MCF 10A (cell line): Measurements from ENCODE around the gene DCBLD1. TPM values are rescaled to one million over a fixed set of nuclear protein-coding genes. Genes with fewer than 3 reads are reported as not detected.

ENCODE experiments used
- BruUV-seq: library from RNA; stranded (reverse); fragments of 400-500 nt; replicated peaks from 2 replicates; lab custom pipeline; 2021; lab: Mats Ljungman, UMichigan
- CTCF ChIA-PET: fragments of 300-600 bp; sonication (Branson Sonifier 250); formaldehyde crosslinking; extraction: SDS; loops from one replicate; lab custom pipeline; 2021; ENCODE audit warnings: antibody characterized with exemption, inconsistent platforms; lab: Yijun Ruan, JAX
- POLR2A ChIA-PET: fragments of 300-600, 350-650 bp; sonication (Branson Sonifier 250); formaldehyde crosslinking; extraction: SDS; loops from one replicate; lab custom pipeline; 2020; ENCODE audit warnings: antibody characterized with exemption, inconsistent platforms; lab: Yijun Ruan, JAX
- DNase-seq: peaks from one replicate; pipeline ENCODE4 v3.0.0-alpha.2; 2018; ENCODE audit not compliant: unreplicated experiment
- H3K27ac Mint-ChIP-seq: one replicate; pipeline ENCODE4 v1.8.0; 2022; ENCODE audit warnings: mild to moderate bottlenecking, low read depth, mixed read lengths; ENCODE audit not compliant: unreplicated experiment
- H3K27me3 Mint-ChIP-seq: one replicate; pipeline ENCODE4 v1.8.0; 2022; ENCODE audit warnings: mixed read lengths; ENCODE audit not compliant: insufficient read depth, unreplicated experiment
- H3K36me3 Mint-ChIP-seq: one replicate; pipeline ENCODE4 v1.8.0; 2022; ENCODE audit warnings: mild to moderate bottlenecking, moderate library complexity, mixed read lengths; ENCODE audit not compliant: insufficient read depth, unreplicated experiment
- H3K4me1 Mint-ChIP-seq: one replicate; pipeline ENCODE4 v1.8.0; 2022; ENCODE audit warnings: mixed read lengths; ENCODE audit not compliant: insufficient read depth, unreplicated experiment
- H3K4me3 Mint-ChIP-seq: one replicate; pipeline ENCODE4 v1.8.0; 2022; ENCODE audit warnings: mild to moderate bottlenecking, moderate library complexity, mixed read lengths; ENCODE audit not compliant: unreplicated experiment
- H3K9me3 Mint-ChIP-seq: one replicate; pipeline ENCODE4 v1.8.0; 2022; ENCODE audit warnings: mixed read lengths; ENCODE audit not compliant: unreplicated experiment
- intact Hi-C: fragments of 100-400 bp; cut with micrococcal nuclease; formaldehyde crosslinking; loops from 2 replicates; pipeline ENCODE4 v1.14.1; 2022
- total RNA-seq: library from RNA; stranded (reverse); gene quantifications from 2 replicates; pipeline ENCODE4 v1.2.3, GENCODE V29; 2022
- TF ChIP-seq, protein P1 (sequence below): fragments of 200-600 bp; IDR thresholded peaks from one replicate; pipeline ENCODE4 v1.8.0; 2022; ENCODE audit warnings: antibody characterized with exemption, mild to moderate bottlenecking; ENCODE audit not compliant: unreplicated experiment

The DCBLD1 gene
- total RNA-seq, 1 experiment from 2014 or later, result 25.4 TPM

DNA sequence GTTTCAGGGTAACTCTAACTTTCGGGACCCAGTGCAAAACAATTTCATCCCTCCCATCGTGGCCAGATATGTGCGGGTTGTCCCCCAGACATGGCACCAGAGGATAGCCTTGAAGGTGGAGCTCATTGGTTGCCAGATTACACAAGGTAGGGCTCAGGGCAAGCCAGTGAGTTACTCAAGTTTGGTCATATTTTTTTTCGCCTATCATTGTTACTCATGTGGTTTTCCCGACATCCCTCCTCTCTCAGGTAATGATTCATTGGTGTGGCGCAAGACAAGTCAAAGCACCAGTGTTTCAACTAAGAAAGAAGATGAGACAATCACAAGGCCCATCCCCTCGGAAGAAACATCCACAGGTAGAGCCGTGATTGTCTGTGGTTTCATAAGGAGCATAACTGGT lies 58.2 kb downstream of the DCBLD1 start:
- intact Hi-C loops, result loop anchor here (5.0 kb wide), 2 partner anchors 43 to 58 kb away; partner anchors contain the start of gene DCBLD1
- POLR2A ChIA-PET, result interaction anchor here (0.6 to 2.4 kb wide), 11 partner anchors 10 to 99 kb away, joined by 3 to 14 read pairs (median 4); partner anchors contain the start of genes DCBLD1 and GOPC
- TF ChIP-seq, protein P1, sequence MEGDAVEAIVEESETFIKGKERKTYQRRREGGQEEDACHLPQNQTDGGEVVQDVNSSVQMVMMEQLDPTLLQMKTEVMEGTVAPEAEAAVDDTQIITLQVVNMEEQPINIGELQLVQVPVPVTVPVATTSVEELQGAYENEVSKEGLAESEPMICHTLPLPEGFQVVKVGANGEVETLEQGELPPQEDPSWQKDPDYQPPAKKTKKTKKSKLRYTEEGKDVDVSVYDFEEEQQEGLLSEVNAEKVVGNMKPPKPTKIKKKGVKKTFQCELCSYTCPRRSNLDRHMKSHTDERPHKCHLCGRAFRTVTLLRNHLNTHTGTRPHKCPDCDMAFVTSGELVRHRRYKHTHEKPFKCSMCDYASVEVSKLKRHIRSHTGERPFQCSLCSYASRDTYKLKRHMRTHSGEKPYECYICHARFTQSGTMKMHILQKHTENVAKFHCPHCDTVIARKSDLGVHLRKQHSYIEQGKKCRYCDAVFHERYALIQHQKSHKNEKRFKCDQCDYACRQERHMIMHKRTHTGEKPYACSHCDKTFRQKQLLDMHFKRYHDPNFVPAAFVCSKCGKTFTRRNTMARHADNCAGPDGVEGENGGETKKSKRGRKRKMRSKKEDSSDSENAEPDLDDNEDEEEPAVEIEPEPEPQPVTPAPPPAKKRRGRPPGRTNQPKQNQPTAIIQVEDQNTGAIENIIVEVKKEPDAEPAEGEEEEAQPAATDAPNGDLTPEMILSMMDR, result no peak
- H3K9me3 Mint-ChIP-seq, result no peaks in the 10 kb centered on the region
- H3K27me3 Mint-ChIP-seq, result no peaks in the 10 kb centered on the region
- H3K36me3 Mint-ChIP-seq, result peaks cover 49% of the 10 kb centered on the region
- DNase-seq, result peak; percentile 94
- CTCF ChIA-PET, result interaction anchor here (0.6 to 1.4 kb wide), 4 partner anchors 14 to 1334 kb away, joined by 3 to 4 read pairs (median 4); no protein-coding TSS in a partner anchor
- H3K27ac Mint-ChIP-seq, result no peak overlapping the region
- no TSS peak for BruUV-seq
- no peak overlapping the region for H3K4me3 Mint-ChIP-seq
- peaks cover 46% of the 10 kb centered on the region for H3K4me1 Mint-ChIP-seq

DNA sequence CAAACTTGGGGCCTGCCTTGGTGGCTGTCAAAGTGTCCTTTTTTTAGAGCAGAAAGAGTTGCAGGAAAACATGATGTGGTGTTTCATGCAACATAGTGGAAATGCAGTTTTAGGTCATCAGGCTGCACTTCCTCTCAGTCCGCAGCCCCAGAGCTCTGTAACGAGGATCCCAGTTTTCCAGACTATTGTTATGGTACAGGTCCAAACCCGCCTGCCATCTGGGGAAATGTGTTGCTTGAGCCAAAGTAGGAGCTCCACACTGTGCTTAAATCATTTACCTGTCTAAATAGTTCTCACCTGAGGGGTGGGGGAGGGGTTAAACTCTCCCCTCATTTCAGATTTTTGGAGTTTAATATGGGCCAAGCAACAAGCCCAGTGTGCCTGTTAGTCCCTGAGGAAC lies 60.0 kb downstream of the DCBLD1 start:
- Mint-ChIP-seq H3K9me3 (no peaks in the 10 kb centered on the region), H3K27me3 (no peaks in the 10 kb centered on the region), H3K27ac (no peak overlapping the region), H3K4me1 (peaks cover 44% of the 10 kb centered on the region), H3K4me3 (no peak overlapping the region), H3K36me3 (peaks cover 62% of the 10 kb centered on the region)
- POLR2A ChIA-PET, result interaction anchor here (1.0 to 1.1 kb wide), 2 partner anchors 44 to 102 kb away, joined by 3 read pairs; no protein-coding TSS in a partner anchor
- peak; percentile 64 for DNase-seq
- intact Hi-C loops, result loop anchor here (5.0 kb wide), 2 partner anchors 45 to 60 kb away; partner anchors contain the start of gene DCBLD1
- TF ChIP-seq, protein P1, result no peak
- no TSS peak for BruUV-seq
- CTCF ChIA-PET, result interaction anchor here (0.6 to 1.6 kb wide), 3 partner anchors 14 to 823 kb away, joined by 3 to 5 read pairs (median 4); no protein-coding TSS in a partner anchor

DNA sequence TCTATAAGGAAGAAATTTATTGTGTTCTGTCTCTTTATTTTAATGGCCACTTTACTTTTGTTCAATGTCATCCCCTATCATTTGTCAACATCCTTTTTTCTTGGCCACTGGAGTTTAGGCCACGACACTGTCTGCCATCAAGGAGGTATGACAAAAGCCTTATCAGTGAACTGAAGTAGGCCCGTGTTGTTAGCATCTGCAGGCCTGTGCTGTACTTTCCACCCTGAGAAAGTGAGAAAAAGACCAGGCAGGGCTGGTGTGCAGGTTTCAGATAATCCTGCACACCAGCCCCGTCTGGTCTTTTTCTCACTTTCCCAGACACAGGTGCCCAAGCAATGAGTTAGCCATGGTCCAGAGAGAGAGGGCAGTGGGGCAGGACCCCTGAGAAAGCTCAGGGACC lies 62.2 kb downstream of the DCBLD1 start:
- peak overlapping the region; percentile 27 for H3K27ac Mint-ChIP-seq
- no TSS peak for BruUV-seq
- intact Hi-C loops, result loop anchor here (5.0 kb wide), 2 partner anchors 47 to 62 kb away; partner anchors contain the start of gene DCBLD1

DNA sequence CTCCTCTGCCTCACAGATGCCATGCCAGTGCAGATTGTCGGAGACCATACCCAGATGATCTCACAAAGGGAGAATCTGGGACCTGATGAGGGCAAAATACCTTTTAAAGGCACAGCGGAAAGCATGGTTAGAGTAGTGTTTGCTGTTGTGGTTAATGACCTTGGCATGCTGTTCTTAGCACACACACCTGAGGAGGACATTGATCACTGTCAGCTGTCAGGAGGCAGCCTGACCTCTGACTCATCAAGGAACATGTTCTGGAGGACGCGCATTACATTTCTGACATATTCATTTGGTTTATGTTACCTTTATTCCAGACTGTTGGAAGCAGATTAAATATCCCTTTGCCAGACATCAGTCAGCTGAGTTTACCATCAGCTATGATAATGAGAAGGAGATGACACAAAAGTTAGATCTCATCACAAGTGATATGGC lies 62.7 kb downstream of the DCBLD1 start:
- Mint-ChIP-seq H3K27ac (no peak overlapping the region), H3K27me3 (no peaks in the 10 kb centered on the region), H3K36me3 (peaks cover 66% of the 10 kb centered on the region), H3K4me3 (no peak overlapping the region), H3K4me1 (peaks cover 43% of the 10 kb centered on the region), H3K9me3 (no peaks in the 10 kb centered on the region)
- no TSS peak for BruUV-seq
- DNase-seq, result peak; percentile 75
- intact Hi-C loops, result no loop called here
- ChIA-PET CTCF (interaction anchor here (0.5 to 3.9 kb wide), 7 partner anchors 9 to 218 kb away, joined by 3 to 23 read pairs (median 8); partner anchors contain the start of gene ROS1), POLR2A (interaction anchor here (0.7 to 2.1 kb wide), 10 partner anchors 9 to 148 kb away, joined by 3 to 6 read pairs (median 4); no protein-coding TSS in a partner anchor)
- TF ChIP-seq, protein P1, result no peak

More for the DNA sequence above, 62.2 kb downstream of the DCBLD1 start:
- Mint-ChIP-seq H3K9me3 (no peaks in the 10 kb centered on the region), H3K36me3 (peaks cover 65% of the 10 kb centered on the region), H3K27me3 (no peaks in the 10 kb centered on the region), H3K4me1 (peaks cover 47% of the 10 kb centered on the region), H3K4me3 (no peak overlapping the region)
- POLR2A ChIA-PET, result interaction anchor here (0.7 to 2.1 kb wide), 9 partner anchors 10 to 147 kb away, joined by 3 to 6 read pairs (median 4); no protein-coding TSS in a partner anchor
- DNase-seq, result no peak
- TF ChIP-seq, protein P1, result no peak
- CTCF ChIA-PET, result interaction anchor here (1.4 to 3.9 kb wide), 3 partner anchors 10 to 96 kb away, joined by 8 to 23 read pairs (median 12); no protein-coding TSS in a partner anchor
